OCI-LY1 (cell line): ENCODE measurements around the gene COL11A1.

Experiments
- EZH2 ChIP-seq: fragments of 200-600 bp; sonication (generic), shearing (Covaris generic); IDR thresholded peaks from 2 replicates; pipeline ENCODE4 v1.8.0; 2017; ENCODE audit warnings: borderline replicate concordance, mixed run types, mild to moderate bottlenecking, antibody characterized with exemption, low read length, moderate library complexity, mixed read lengths
- TF ChIP-seq, protein P1 (sequence below): fragments of 200-600 bp; sonication (generic), shearing (Covaris generic); IDR thresholded peaks from 2 replicates; pipeline ENCODE4 v1.5.1; 2017; ENCODE audit warnings: mild to moderate bottlenecking, antibody characterized with exemption, low read length, moderate library complexity, mixed read lengths

DNA sequence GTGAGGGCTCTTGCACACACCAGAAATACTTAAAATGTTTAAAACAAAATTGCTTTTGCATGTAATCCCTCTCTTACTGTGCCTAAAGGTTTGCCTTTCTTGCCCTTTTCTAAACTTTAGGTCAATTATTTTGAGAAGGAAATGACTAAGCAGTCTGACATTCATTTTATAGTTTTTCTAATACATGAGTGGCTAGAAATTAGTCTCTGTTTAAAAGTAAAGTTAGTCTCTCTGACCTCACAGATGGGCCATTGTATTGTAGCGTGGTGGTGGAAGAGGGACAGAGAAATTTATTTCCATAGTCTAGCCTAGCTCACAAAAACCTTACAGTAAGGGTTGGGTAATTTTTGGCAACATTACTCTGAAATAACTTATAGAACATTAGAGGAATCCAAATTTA lies 3.6 kb upstream of the COL11A1 start:
- TF ChIP-seq, protein P1, sequence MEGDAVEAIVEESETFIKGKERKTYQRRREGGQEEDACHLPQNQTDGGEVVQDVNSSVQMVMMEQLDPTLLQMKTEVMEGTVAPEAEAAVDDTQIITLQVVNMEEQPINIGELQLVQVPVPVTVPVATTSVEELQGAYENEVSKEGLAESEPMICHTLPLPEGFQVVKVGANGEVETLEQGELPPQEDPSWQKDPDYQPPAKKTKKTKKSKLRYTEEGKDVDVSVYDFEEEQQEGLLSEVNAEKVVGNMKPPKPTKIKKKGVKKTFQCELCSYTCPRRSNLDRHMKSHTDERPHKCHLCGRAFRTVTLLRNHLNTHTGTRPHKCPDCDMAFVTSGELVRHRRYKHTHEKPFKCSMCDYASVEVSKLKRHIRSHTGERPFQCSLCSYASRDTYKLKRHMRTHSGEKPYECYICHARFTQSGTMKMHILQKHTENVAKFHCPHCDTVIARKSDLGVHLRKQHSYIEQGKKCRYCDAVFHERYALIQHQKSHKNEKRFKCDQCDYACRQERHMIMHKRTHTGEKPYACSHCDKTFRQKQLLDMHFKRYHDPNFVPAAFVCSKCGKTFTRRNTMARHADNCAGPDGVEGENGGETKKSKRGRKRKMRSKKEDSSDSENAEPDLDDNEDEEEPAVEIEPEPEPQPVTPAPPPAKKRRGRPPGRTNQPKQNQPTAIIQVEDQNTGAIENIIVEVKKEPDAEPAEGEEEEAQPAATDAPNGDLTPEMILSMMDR = no peak
- no peak for TF ChIP-seq EZH2
